ENCODE results near the gene MASP1.

DNA sequence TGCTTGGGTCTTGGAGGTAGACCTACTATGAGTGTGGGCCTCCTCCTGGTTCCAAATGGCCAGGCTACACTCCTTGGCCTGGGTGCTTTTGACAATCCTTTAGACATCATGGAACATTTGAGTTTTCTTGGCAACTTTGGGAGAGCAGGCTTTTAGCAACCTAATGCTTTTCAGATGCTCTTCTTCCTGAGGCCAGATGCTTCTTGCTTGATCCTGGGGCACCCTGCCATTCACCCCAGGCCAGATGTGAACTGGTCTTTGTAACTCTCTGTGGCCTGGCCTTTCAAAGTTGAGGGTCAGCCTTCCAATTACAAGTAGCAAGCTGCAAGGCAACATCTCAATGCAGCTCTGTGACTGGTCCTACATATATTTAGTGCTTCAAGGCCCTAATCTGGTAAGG is 53.8 kb downstream of the MASP1 start:
- TF ChIP-seq POLR2A (IDR thresholded peaks at IDR 0.05; ENCODE audit: low read length) (no peak), GATA1 (IDR thresholded peaks at IDR 0.05; ENCODE audit: low read depth, low read length) (no peak)

Measured in erythroblast (primary cell).